Neural progenitor cell (in vitro differentiated cells): ENCODE measurements around the gene MAP3K13. TPM values are rescaled to one million over a fixed set of nuclear protein-coding genes. Genes with fewer than 3 reads are reported as not detected.
"Not testable (repeated sequence)": the region's sequence is repeated elsewhere in the genome, so short reads cannot be mapped to it uniquely, and the experiment has no call there.

Source experiments
- DNase-seq: peaks from one replicate; pipeline ENCODE4 v3.0.0-alpha.2; 2016; ENCODE audit warnings: low spot score
- H2AFZ ChIP-seq: fragments of 200-600 bp; sonication (generic); replicated peaks from 2 replicates; pipeline ENCODE4 v1.6.1; 2016; ENCODE audit warnings: antibody characterized with exemption
- H3F3A ChIP-seq: fragments of 200-600 bp; sonication (generic); 2 replicates; pipeline ENCODE4 v1.6.1; 2016; ENCODE audit warnings: antibody characterized with exemption, low read depth
- H3K27ac ChIP-seq: fragments of 200-600 bp; sonication (generic); 2 replicates; pipeline ENCODE4 v1.5.1; 2016; ENCODE audit warnings: mild to moderate bottlenecking
- H3K27me3 ChIP-seq: fragments of 200-600 bp; sonication (generic); 2 replicates; pipeline ENCODE4 v1.6.1; 2016; ENCODE audit warnings: mild to moderate bottlenecking, moderate library complexity
- H3K36me3 ChIP-seq: fragments of 200-600 bp; sonication (generic); 2 replicates; pipeline ENCODE4 v1.5.1; 2016
- H3K4me1 ChIP-seq: fragments of 200-600 bp; sonication (generic); 2 replicates; pipeline ENCODE4 v1.6.1; 2016; ENCODE audit warnings: mixed run types
- H3K4me2 ChIP-seq: fragments of 200-600 bp; sonication (generic); 2 replicates; pipeline ENCODE4 v1.6.1; 2016
- H3K4me3 ChIP-seq: fragments of 200-600 bp; sonication (generic); 2 replicates; pipeline ENCODE4 v1.5.1; 2016
- H3K79me2 ChIP-seq: fragments of 200-600 bp; sonication (generic); 2 replicates; pipeline ENCODE4 v1.6.1; 2016; ENCODE audit warnings: low read depth
- H3K9ac ChIP-seq: fragments of 200-600 bp; sonication (generic); 2 replicates; pipeline ENCODE4 v1.6.1; 2016
- H3K9me3 ChIP-seq: fragments of 200-600 bp; sonication (generic); 2 replicates; pipeline ENCODE4 v1.5.1; 2016; ENCODE audit warnings: low read depth
- H4K20me1 ChIP-seq: fragments of 200-600 bp; sonication (generic); 2 replicates; pipeline ENCODE4 v1.6.1; 2016; ENCODE audit warnings: low read depth
- H3K27ac Mint-ChIP-seq: 3 replicates; pipeline ENCODE4 v1.8.0; 2021; ENCODE audit warnings: mixed read lengths
- H3K27me3 Mint-ChIP-seq: 2 replicates; pipeline ENCODE4 v1.8.0; 2022; ENCODE audit warnings: low read depth, mild to moderate bottlenecking, inconsistent platforms, moderate library complexity, mixed read lengths; ENCODE audit not compliant: insufficient read depth
- H3K36me3 Mint-ChIP-seq: 3 replicates; pipeline ENCODE4 v1.8.0; 2021; ENCODE audit warnings: mixed read lengths
- H3K4me1 Mint-ChIP-seq: 3 replicates; pipeline ENCODE4 v1.8.0; 2021; ENCODE audit warnings: mixed read lengths
- H3K4me3 Mint-ChIP-seq: 3 replicates; pipeline ENCODE4 v1.8.0; 2021; ENCODE audit warnings: mild to moderate bottlenecking, moderate library complexity, mixed read lengths
- H3K9me3 Mint-ChIP-seq: 3 replicates; pipeline ENCODE4 v1.8.0; 2020; ENCODE audit warnings: mixed read lengths
- CTCF ChIP-seq: fragments of 200-600 bp; sonication (generic); IDR thresholded peaks from 2 replicates; pipeline ENCODE4 v1.5.1; 2017; ENCODE audit warnings: antibody characterized with exemption, mild to moderate bottlenecking
- EZH2 ChIP-seq: fragments of 200-600 bp; sonication (generic); IDR thresholded peaks from 2 replicates; pipeline ENCODE4 v1.6.1; 2017; ENCODE audit warnings: antibody characterized with exemption, mild to moderate bottlenecking, moderate library complexity
- EZH2phosphoT487 ChIP-seq: fragments of 200-600 bp; sonication (generic); IDR thresholded peaks from 2 replicates; pipeline ENCODE4 v1.6.1; 2017; ENCODE audit warnings: antibody characterized with exemption
- total RNA-seq: library from RNA; depleted of rRNA; stranded (reverse); fragments of >200 nt; gene quantifications from 2 replicates; pipeline ENCODE4 v1.2.3, GENCODE V29; 2015; ENCODE audit warnings: low replicate concordance

MAP3K13 gene
- total RNA-seq, 1 donor from 2014 or later = 34.6 TPM

- TF ChIP-seq EZH2phosphoT487 (no peak), CTCF (no peak), EZH2 (no peak)
- H2AFZ ChIP-seq = no peak overlapping the region
- H3K27me3 ChIP-seq = no peaks in the 10 kb centered on the region
- H3K79me2 ChIP-seq = no peaks in the 10 kb centered on the region
- no peaks in the 10 kb centered on the region for H3K9me3 ChIP-seq
- no peak overlapping the region for H3K27ac ChIP-seq
- no peak overlapping the region for H3K9ac ChIP-seq
- H3F3A ChIP-seq = no peaks in the 10 kb centered on the region
- H3K4me3 Mint-ChIP-seq = no peak overlapping the region
- no peak for DNase-seq
- H3K27ac Mint-ChIP-seq = no peak overlapping the region
- no peaks in the 10 kb centered on the region for H3K9me3 Mint-ChIP-seq
- no peak overlapping the region for H3K4me3 ChIP-seq
- peaks cover 7% of the 10 kb centered on the region for H3K36me3 Mint-ChIP-seq
- no peaks in the 10 kb centered on the region for H4K20me1 ChIP-seq
- peaks cover 4% of the 10 kb centered on the region for H3K4me1 Mint-ChIP-seq
- H3K4me1 ChIP-seq = peaks cover 5% of the 10 kb centered on the region
- H3K4me2 ChIP-seq = no peak overlapping the region
- no peaks in the 10 kb centered on the region for H3K36me3 ChIP-seq
- peaks cover 2% of the 10 kb centered on the region for H3K27me3 Mint-ChIP-seq
Measured at GRCh38 chr3:185465471-185465870, 102.5 kb downstream of the MAP3K13 start.

GRCh38 chr3:185466123-185466522 is 103.2 kb downstream of the MAP3K13 start:
- H3K27me3 Mint-ChIP-seq, H3K36me3 Mint-ChIP-seq, H3K4me1 Mint-ChIP-seq, H3K9me3 ChIP-seq, H3K4me1 ChIP-seq, H3K9ac ChIP-seq, H3K4me3 Mint-ChIP-seq, H3K27ac ChIP-seq, DNase-seq, H3K79me2 ChIP-seq, H4K20me1 ChIP-seq, H3K9me3 Mint-ChIP-seq, H3K27ac Mint-ChIP-seq, H3K36me3 ChIP-seq, H3F3A ChIP-seq, H2AFZ ChIP-seq, H3K27me3 ChIP-seq, H3K4me2 ChIP-seq, H3K4me3 ChIP-seq: not testable (repeated sequence)

- Histone ChIP-seq H3K4me3 (no peak overlapping the region), H4K20me1 (no peaks in the 10 kb centered on the region), H3K9me3 (no peaks in the 10 kb centered on the region), H3K9ac (no peak overlapping the region), H3K27ac (no peak overlapping the region), H3K36me3 (no peaks in the 10 kb centered on the region), H3K4me1 (peaks cover 7% of the 10 kb centered on the region), H3K4me2 (no peak overlapping the region), H3K79me2 (no peaks in the 10 kb centered on the region), H3F3A (no peaks in the 10 kb centered on the region), H3K27me3 (no peaks in the 10 kb centered on the region), H2AFZ (no peak overlapping the region)
- Mint-ChIP-seq H3K4me1 (peaks cover 18% of the 10 kb centered on the region), H3K27me3 (peaks cover 3% of the 10 kb centered on the region), H3K36me3 (peaks cover 10% of the 10 kb centered on the region), H3K27ac (no peak overlapping the region), H3K9me3 (no peaks in the 10 kb centered on the region), H3K4me3 (no peak overlapping the region)
- TF ChIP-seq EZH2phosphoT487 (no peak), CTCF (no peak)
- no peak for DNase-seq
Measured at GRCh38 chr3:185469542-185469941, 106.6 kb downstream of the MAP3K13 start.

- DNase-seq = peak; percentile 17
- no peak overlapping the region for H3K4me2 ChIP-seq
- no peaks in the 10 kb centered on the region for H3K36me3 ChIP-seq
Measured at GRCh38 chr3:185470323-185470722, 107.4 kb downstream of the MAP3K13 start.

More at GRCh38 chr3:185470323-185470722, 107.4 kb downstream of the MAP3K13 start:
- H3K9me3 ChIP-seq = no peaks in the 10 kb centered on the region
- H3K79me2 ChIP-seq = no peaks in the 10 kb centered on the region
- Mint-ChIP-seq H3K4me1 (peaks cover 18% of the 10 kb centered on the region), H3K4me3 (no peak overlapping the region), H3K36me3 (peaks cover 10% of the 10 kb centered on the region), H3K27ac (no peak overlapping the region), H3K9me3 (no peaks in the 10 kb centered on the region), H3K27me3 (peaks cover 4% of the 10 kb centered on the region)
- no peak overlapping the region for H3K27ac ChIP-seq
- H4K20me1 ChIP-seq = no peaks in the 10 kb centered on the region
- H3K4me3 ChIP-seq = no peak overlapping the region
- TF ChIP-seq EZH2phosphoT487 = no peak
- no peak for TF ChIP-seq CTCF
- no peak for TF ChIP-seq EZH2
- no peaks in the 10 kb centered on the region for H3F3A ChIP-seq
- peaks cover 7% of the 10 kb centered on the region for H3K4me1 ChIP-seq
- H2AFZ ChIP-seq = no peak overlapping the region
- H3K9ac ChIP-seq = no peak overlapping the region
- no peaks in the 10 kb centered on the region for H3K27me3 ChIP-seq
